Stomach (tissue), 9 donors: ENCODE results near the gene SIGLEC6. TPM values are rescaled to one million over a fixed set of nuclear protein-coding genes. Genes with fewer than 3 reads are reported as not detected.

ENCODE experiments used
- DNase-seq, 2 donors: peaks; one replicate each; pipeline versions ENCODE4 v3.0.0 to v3.0.0-alpha.2; 2013 to 2019
- H3K27ac ChIP-seq, 5 donors: fragments of 200-600 bp in 4 of 5; sonication (generic) in 4 of 5; one replicate each; pipeline ENCODE4 v1.5.1; 2013 to 2019; ENCODE audit warnings: mild to moderate bottlenecking in 1 of 5, moderate library complexity in 1 of 5
- H3K27me3 ChIP-seq, 3 donors: fragments of 200-600 bp; sonication (generic); one replicate each; pipeline ENCODE4 v1.5.1; 2017 to 2019; ENCODE audit warnings: mixed run types in 1 of 3
- H3K36me3 ChIP-seq, 4 donors: fragments of 200-600 bp; sonication (generic); 1 replicate in 3 of 4; 2 replicates in 1 of 4; pipeline ENCODE4 v1.5.1; 2016 to 2019
- H3K4me1 ChIP-seq, 4 donors: fragments of 200-600 bp; sonication (generic); one replicate each; pipeline ENCODE4 v1.5.1; 2016 to 2019
- H3K4me3 ChIP-seq, 4 donors: fragments of 200-600 bp; sonication (generic) in 3 of 4; one replicate each; pipeline ENCODE4 v1.5.1; 2016 to 2019; ENCODE audit warnings: mild to moderate bottlenecking in 1 of 4
- H3K9me3 ChIP-seq, 4 donors: fragments of 200-600 bp; sonication (generic); one replicate each; pipeline ENCODE4 v1.5.1; 2016 to 2019
- CTCF ChIP-seq, 7 experiments: fragments of 450-650 bp in 4 of 7; fragments of 200-600 bp in 3 of 7; sonication (generic) in 3 of 7; IDR thresholded peaks; one replicate each; pipeline ENCODE4 v1.5.1; 2016 to 2019; ENCODE audit warnings: antibody characterized with exemption in 7 of 7, control low read depth in 2 of 7, mild to moderate bottlenecking in 1 of 7
- EP300 ChIP-seq: sonication (generic); formaldehyde crosslinking; IDR thresholded peaks from one replicate; pipeline ENCODE4 v1.6.1; 2017; ENCODE audit warnings: antibody characterized with exemption
- POLR2A ChIP-seq, 4 donors: fragments of 450-650 bp; IDR thresholded peaks; one replicate each; pipeline ENCODE4 v1.6.1; 2016; ENCODE audit warnings: antibody characterized with exemption in 4 of 4, control low read depth in 2 of 4, mild to moderate bottlenecking in 1 of 4, moderate library complexity in 1 of 4
- POLR2AphosphoS5 ChIP-seq, 3 donors: sonication (generic); formaldehyde crosslinking; IDR thresholded peaks; one replicate each; pipeline ENCODE4 v1.6.1; 2016; ENCODE audit warnings: antibody characterized with exemption in 3 of 3
- WGBS, 5 donors: extraction: QIAGEN DNeasy Blood & Tissue Kit in 3 of 5; methylation state at CpG; one replicate each; pipeline versions ENCODE4 v1.1.5 to v1.1.7; 2013 to 2018; 5-methylcytosine and 5-hydroxymethylcytosine counted together
- intact Hi-C: fragments of 100-400 bp; cut with DNase I; formaldehyde crosslinking; loops from one replicate; pipeline ENCODE4 v1.15.1; 2023; ENCODE audit warnings: low total_unique reads
- polyA plus RNA-seq, 3 donors: library from polyadenylated mRNA; stranded (reverse); fragments of 200-250 nt; gene quantifications; one replicate each; pipeline ENCODE4 v1.2.3, GENCODE V29; 2013
- total RNA-seq, 5 donors: library from RNA; depleted of rRNA; stranded (reverse); fragments of >200 nt; gene quantifications; one replicate each; pipeline versions ENCODE4 v1.1.0 to v1.2.3, GENCODE V29; 2014 to 2016
- donor health status: healthy with polysubstance abuse.
- donor health status: Bipolar disorder and iron deficiency.
- donor health status: healthy.

Gene SIGLEC6
- total and polyA plus RNA-seq, 8 donors, result 0.50 to 7.1 (median 2.4) TPM; not detected in 5

- DNase-seq, result no peak
- 81 to 85% (median 83%) methylated on average over 6 of the region's 6 CpGs for WGBS, 5 donors
- TF ChIP-seq EP300 (no peak), POLR2A (IDR thresholded peaks at IDR 0.05) (no peak), CTCF (IDR thresholded peaks at IDR 0.05) (no peak), POLR2AphosphoS5 (IDR thresholded peaks at IDR 0.05) (no peak)
- H3K27me3 ChIP-seq, result peaks cover 0 to 78% (median 14%) of the 10 kb centered on the region in 3 donors
- H3K9me3 ChIP-seq, result peaks cover 0 to 3% (median 0%) of the 10 kb centered on the region in 4 donors
- intact Hi-C loops, result no loop called here
- H3K4me1 ChIP-seq, result no peaks in the 10 kb centered on the region
- no peak overlapping the region for H3K4me3 ChIP-seq
- no peak overlapping the region for H3K27ac ChIP-seq
- no peaks in the 10 kb centered on the region for H3K36me3 ChIP-seq
These were observed 12.6 kb upstream of the SIGLEC6 start for GRCh38 chr19:51544038-51544437.

GRCh38 chr19:51542699-51543098 is 11.2 kb upstream of the SIGLEC6 start:
- intact Hi-C loops, result no loop called here
- Histone ChIP-seq H3K4me3 (no peak overlapping the region), H3K36me3 (no peaks in the 10 kb centered on the region), H3K27ac (no peak overlapping the region), H3K9me3 (no peaks in the 10 kb centered on the region), H3K27me3 (peaks cover 0 to 79% (median 22%) of the 10 kb centered on the region in 3 donors), H3K4me1 (no peaks in the 10 kb centered on the region)
- no peak for TF ChIP-seq CTCF (IDR thresholded peaks at IDR 0.05)
- no peak for TF ChIP-seq POLR2AphosphoS5 (IDR thresholded peaks at IDR 0.05)
- no peak for TF ChIP-seq POLR2A (IDR thresholded peaks at IDR 0.05)
- TF ChIP-seq EP300, result no peak
- 57 to 77% (median 69%) methylated on average over 5 of the region's 5 CpGs for WGBS, 5 donors
- no peak for DNase-seq

DNA sequence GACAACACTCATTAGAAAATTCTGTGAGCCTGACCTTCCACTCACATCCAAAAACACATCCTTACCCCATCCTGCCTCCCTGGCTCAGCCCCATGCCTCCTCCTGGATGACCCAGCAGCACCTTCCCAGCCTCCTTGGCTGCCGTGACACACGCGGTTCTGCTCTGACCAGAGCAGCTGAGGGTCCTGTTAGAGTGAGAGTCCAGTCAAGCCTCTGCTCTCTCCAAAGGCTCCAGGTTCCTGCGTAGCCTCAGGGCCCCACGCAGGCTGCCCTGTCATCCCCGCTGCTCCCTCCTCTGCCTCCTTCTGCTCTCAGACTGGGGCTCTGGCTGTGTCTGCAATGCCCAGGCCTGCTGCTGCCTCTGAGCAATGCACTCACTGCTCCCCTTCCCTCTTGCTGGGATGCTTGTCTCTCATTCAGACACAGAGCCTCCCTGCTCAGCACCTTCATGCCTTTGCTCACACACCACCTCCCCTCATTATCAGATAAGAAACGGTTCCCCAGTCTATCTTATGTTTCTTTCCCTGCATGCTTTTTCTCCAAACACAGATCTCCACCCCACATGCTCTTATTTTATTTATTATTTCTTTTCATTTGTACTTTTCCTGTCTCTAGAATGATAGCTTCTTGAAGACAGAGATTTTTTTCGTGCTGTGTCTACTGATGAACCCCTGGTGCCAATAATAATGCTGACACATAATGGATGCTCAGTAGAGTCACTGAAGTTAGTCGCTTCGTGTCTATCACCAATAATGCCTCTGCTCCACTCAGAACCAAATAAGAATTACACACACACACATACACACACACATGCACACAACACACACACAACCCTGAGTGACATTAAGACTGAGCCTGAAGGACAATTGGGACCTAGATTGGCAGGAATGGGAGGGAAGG is 10.2 kb upstream of the SIGLEC6 start:
- H3K27me3 ChIP-seq, result peaks cover 0 to 79% (median 24%) of the 10 kb centered on the region in 3 donors
- intact Hi-C loops, result no loop called here
- no peak overlapping the region for H3K4me3 ChIP-seq
- TF ChIP-seq EP300, result no peak
- no peak for TF ChIP-seq POLR2AphosphoS5 (IDR thresholded peaks at IDR 0.05)
- no peak for TF ChIP-seq CTCF (IDR thresholded peaks at IDR 0.05)
- no peak for TF ChIP-seq POLR2A (IDR thresholded peaks at IDR 0.05)
- DNase-seq, result no peak
- no peak overlapping the region for H3K27ac ChIP-seq
- 50 to 66% (median 57%) methylated on average over 10 of the region's 10 CpGs for WGBS, 5 donors
- H3K4me1 ChIP-seq, result no peaks in the 10 kb centered on the region
- no peaks in the 10 kb centered on the region for H3K36me3 ChIP-seq
- H3K9me3 ChIP-seq, result no peaks in the 10 kb centered on the region

- no peak overlapping the region for H3K27ac ChIP-seq
- 77 to 88% (median 83%) methylated on average over 4 of the region's 4 CpGs for WGBS, 5 donors
- peaks cover 0 to 64% (median 24%) of the 10 kb centered on the region in 3 donors for H3K27me3 ChIP-seq
- intact Hi-C loops, result no loop called here
- H3K4me1 ChIP-seq, result no peaks in the 10 kb centered on the region
- H3K36me3 ChIP-seq, result no peaks in the 10 kb centered on the region
- peaks cover 0 to 13% (median 0%) of the 10 kb centered on the region in 4 donors for H3K9me3 ChIP-seq
- TF ChIP-seq CTCF (IDR thresholded peaks at IDR 0.05) (no peak), POLR2A (IDR thresholded peaks at IDR 0.05) (no peak), EP300 (no peak), POLR2AphosphoS5 (IDR thresholded peaks at IDR 0.05) (no peak)
- DNase-seq, result no peak
- no peak overlapping the region for H3K4me3 ChIP-seq
These were observed 8.4 kb upstream of the SIGLEC6 start for GRCh38 chr19:51539821-51540366.
